Uterus (tissue), 4 donors: ENCODE data around the gene ERMP1. TPM values are rescaled to one million over a fixed set of nuclear protein-coding genes. Genes with fewer than 3 reads are reported as not detected.

Experiments used
- DNase-seq, 2 donors: peaks; one replicate each; pipeline ENCODE4 v3.0.0-alpha.2; 2019 to 2020
- H3K27ac ChIP-seq, 2 donors: fragments of 200-600 bp; sonication (generic); 1 replicate in 1 of 2; 2 replicates in 1 of 2; pipeline ENCODE4 v1.5.1; 2016 to 2018
- H3K27me3 ChIP-seq, 2 donors: fragments of 200-600 bp; sonication (generic); one replicate each; pipeline ENCODE4 v1.5.1; 2018 to 2019; ENCODE audit warnings: control low read depth in 1 of 2
- H3K36me3 ChIP-seq, 2 donors: fragments of 200-600 bp; sonication (generic); one replicate each; pipeline ENCODE4 v1.5.1; 2019; ENCODE audit warnings: control low read depth in 1 of 2
- H3K4me1 ChIP-seq, 2 donors: fragments of 200-600 bp; sonication (generic); one replicate each; pipeline ENCODE4 v1.5.1; 2018 to 2019; ENCODE audit warnings: control low read depth in 1 of 2
- H3K4me3 ChIP-seq, 2 donors: fragments of 200-600 bp; sonication (generic); 1 replicate in 1 of 2; 2 replicates in 1 of 2; pipeline ENCODE4 v1.5.1; 2018 to 2019; ENCODE audit warnings: mild to moderate bottlenecking in 1 of 2
- H3K9me3 ChIP-seq, 2 donors: fragments of 200-600 bp; sonication (generic); one replicate each; pipeline ENCODE4 v1.5.1; 2019; ENCODE audit warnings: control low read depth in 1 of 2
- POLR2A ChIP-seq, 2 donors: fragments of 450-650 bp; IDR thresholded peaks; one replicate each; pipeline ENCODE4 v1.6.1; 2016; ENCODE audit warnings: antibody characterized with exemption in 2 of 2, mild to moderate bottlenecking in 1 of 2, moderate library complexity in 1 of 2
- intact Hi-C: fragments of 100-400 bp; cut with DNase I; formaldehyde crosslinking; loops from one replicate; pipeline ENCODE4 v1.15.1; 2023; ENCODE audit warnings: low total_unique reads
- total RNA-seq, 4 donors: library from RNA; depleted of rRNA in 3 of 4; stranded (reverse); fragments of >200 nt in 3 of 4; gene quantifications; one replicate each; pipeline versions ENCODE4 v1.1.0 to v1.2.4, GENCODE V29; 2014 to 2023
- TF ChIP-seq, protein P1 (sequence below), 4 experiments: fragments of 200-600 bp in 2 of 4; fragments of 450-650 bp in 2 of 4; sonication (generic) in 2 of 4; IDR thresholded peaks; one replicate each; pipeline ENCODE4 v1.5.1; 2016 to 2019; ENCODE audit warnings: antibody characterized with exemption in 4 of 4, mild to moderate bottlenecking in 2 of 4, moderate library complexity in 1 of 4
- donor health status: DM: yes; HTN: yes; CAD: no.

ERMP1 gene
- total RNA-seq, 4 donors from 2014 or later, result 7.9 to 34.9 (median 11.5) TPM

DNA sequence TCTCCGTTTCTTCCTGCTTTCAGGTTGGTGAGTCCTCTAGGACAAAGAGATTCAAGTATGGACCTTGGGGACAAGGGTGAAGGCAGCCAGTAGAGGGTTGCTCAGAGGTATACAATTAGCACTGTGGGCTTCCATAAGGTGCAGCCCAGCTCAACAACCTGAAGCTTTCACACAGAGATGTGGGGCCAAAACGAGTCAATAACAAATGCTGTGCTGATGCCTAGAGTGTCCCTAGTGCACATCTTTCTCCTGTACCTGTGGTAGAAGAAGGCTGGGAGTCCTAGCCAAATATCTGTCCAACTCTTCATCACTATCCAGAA, 37.1 kb upstream of the ERMP1 start:
- no peaks in the 10 kb centered on the region for H3K4me1 ChIP-seq
- no peaks in the 10 kb centered on the region for H3K27me3 ChIP-seq
- intact Hi-C loops, result no loop called here
- no peak overlapping the region for H3K27ac ChIP-seq
- DNase-seq, result no peak
- no peak overlapping the region for H3K4me3 ChIP-seq
- H3K9me3 ChIP-seq, result no peaks in the 10 kb centered on the region
- H3K36me3 ChIP-seq, result no peaks in the 10 kb centered on the region
- TF ChIP-seq POLR2A (IDR thresholded peaks at IDR 0.05), result no peak
- TF ChIP-seq, protein P1, sequence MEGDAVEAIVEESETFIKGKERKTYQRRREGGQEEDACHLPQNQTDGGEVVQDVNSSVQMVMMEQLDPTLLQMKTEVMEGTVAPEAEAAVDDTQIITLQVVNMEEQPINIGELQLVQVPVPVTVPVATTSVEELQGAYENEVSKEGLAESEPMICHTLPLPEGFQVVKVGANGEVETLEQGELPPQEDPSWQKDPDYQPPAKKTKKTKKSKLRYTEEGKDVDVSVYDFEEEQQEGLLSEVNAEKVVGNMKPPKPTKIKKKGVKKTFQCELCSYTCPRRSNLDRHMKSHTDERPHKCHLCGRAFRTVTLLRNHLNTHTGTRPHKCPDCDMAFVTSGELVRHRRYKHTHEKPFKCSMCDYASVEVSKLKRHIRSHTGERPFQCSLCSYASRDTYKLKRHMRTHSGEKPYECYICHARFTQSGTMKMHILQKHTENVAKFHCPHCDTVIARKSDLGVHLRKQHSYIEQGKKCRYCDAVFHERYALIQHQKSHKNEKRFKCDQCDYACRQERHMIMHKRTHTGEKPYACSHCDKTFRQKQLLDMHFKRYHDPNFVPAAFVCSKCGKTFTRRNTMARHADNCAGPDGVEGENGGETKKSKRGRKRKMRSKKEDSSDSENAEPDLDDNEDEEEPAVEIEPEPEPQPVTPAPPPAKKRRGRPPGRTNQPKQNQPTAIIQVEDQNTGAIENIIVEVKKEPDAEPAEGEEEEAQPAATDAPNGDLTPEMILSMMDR (IDR thresholded peaks at IDR 0.05), result no peak

- H3K36me3 ChIP-seq, result no peaks in the 10 kb centered on the region
- no peak overlapping the region for H3K4me3 ChIP-seq
- H3K4me1 ChIP-seq, result no peaks in the 10 kb centered on the region
- H3K27ac ChIP-seq, result no peak overlapping the region
- no peaks in the 10 kb centered on the region for H3K9me3 ChIP-seq
- TF ChIP-seq POLR2A (IDR thresholded peaks at IDR 0.05), result no peak
- TF ChIP-seq, protein P1 (IDR thresholded peaks at IDR 0.05), result no peak
- no peak for DNase-seq
- no peaks in the 10 kb centered on the region for H3K27me3 ChIP-seq
- intact Hi-C loops, result no loop called here
Measured at GRCh38 chr9:5869315-5870019, 36.5 kb upstream of the ERMP1 start.

DNA sequence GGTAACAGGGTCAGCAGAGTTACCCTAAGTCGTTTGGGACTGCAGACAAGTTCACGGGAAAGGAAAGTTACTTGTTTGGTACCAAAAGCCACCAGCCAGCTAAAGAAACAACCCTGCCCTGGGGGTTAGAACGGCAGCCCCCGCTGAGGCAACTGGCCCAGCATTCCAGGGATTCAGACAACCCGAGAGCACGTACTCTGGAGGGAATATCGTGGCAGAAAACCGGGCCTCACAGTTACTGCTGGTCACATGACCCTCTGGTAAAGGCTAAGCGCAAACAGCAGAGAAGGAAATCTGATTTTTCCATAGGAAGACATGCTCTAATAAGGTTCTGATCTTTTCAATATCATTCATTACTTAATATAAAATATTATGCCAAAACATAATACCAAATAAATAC, 35.3 kb upstream of the ERMP1 start:
- intact Hi-C loops, result no loop called here
- Histone ChIP-seq H3K9me3 (no peaks in the 10 kb centered on the region), H3K27ac (no peak overlapping the region), H3K4me1 (no peaks in the 10 kb centered on the region), H3K27me3 (no peaks in the 10 kb centered on the region), H3K4me3 (no peak overlapping the region), H3K36me3 (no peaks in the 10 kb centered on the region)
- TF ChIP-seq, protein P1 (IDR thresholded peaks at IDR 0.05), result no peak
- TF ChIP-seq POLR2A (IDR thresholded peaks at IDR 0.05), result no peak
- no peak for DNase-seq

- Histone ChIP-seq H3K4me3 (no peak overlapping the region), H3K36me3 (no peaks in the 10 kb centered on the region), H3K27me3 (no peaks in the 10 kb centered on the region), H3K4me1 (no peaks in the 10 kb centered on the region), H3K9me3 (no peaks in the 10 kb centered on the region), H3K27ac (no peak overlapping the region)
- no peak for DNase-seq
- intact Hi-C loops, result no loop called here
- TF ChIP-seq, protein P1 (IDR thresholded peaks at IDR 0.05), result no peak
- TF ChIP-seq POLR2A (IDR thresholded peaks at IDR 0.05), result no peak
Measured at GRCh38 chr9:5866685-5867084, 33.8 kb upstream of the ERMP1 start.

DNA sequence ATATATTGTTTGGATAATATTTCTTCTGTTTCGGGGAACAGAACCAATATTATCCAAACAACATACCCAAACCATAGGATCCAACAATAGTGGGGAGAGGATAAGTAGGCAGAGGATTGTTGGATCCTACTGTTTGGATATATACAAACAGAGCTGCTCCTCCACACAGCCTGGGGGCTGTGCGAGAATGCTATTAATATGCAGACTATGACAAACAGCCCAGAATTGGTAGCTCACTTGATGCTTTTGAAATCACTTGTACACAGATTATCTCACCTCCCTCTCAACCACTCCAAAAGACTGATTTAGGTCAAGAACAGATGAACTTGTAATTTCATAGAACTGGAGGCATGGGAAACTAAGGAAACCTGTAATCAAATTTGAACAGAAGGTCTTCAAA, 33.4 kb upstream of the ERMP1 start:
- intact Hi-C loops, result no loop called here
- Histone ChIP-seq H3K27ac (no peak overlapping the region), H3K27me3 (no peaks in the 10 kb centered on the region), H3K9me3 (no peaks in the 10 kb centered on the region), H3K36me3 (no peaks in the 10 kb centered on the region), H3K4me1 (no peaks in the 10 kb centered on the region), H3K4me3 (no peak overlapping the region)
- TF ChIP-seq, protein P1 (IDR thresholded peaks at IDR 0.05), result no peak
- no peak for DNase-seq
